ENCODE data around the gene WAS.
A peak's percentile ranks its signal among the peaks of the same experiment; 100 is the strongest.
"Not testable (repeated sequence)": the region's sequence is repeated elsewhere in the genome, so short reads cannot be mapped to it uniquely, and the experiment has no call there.

WAS gene

GRCh38 chrX:48688531-48689150 is 5.0 kb downstream of the WAS start:
- DNase-seq: no peak

DNA sequence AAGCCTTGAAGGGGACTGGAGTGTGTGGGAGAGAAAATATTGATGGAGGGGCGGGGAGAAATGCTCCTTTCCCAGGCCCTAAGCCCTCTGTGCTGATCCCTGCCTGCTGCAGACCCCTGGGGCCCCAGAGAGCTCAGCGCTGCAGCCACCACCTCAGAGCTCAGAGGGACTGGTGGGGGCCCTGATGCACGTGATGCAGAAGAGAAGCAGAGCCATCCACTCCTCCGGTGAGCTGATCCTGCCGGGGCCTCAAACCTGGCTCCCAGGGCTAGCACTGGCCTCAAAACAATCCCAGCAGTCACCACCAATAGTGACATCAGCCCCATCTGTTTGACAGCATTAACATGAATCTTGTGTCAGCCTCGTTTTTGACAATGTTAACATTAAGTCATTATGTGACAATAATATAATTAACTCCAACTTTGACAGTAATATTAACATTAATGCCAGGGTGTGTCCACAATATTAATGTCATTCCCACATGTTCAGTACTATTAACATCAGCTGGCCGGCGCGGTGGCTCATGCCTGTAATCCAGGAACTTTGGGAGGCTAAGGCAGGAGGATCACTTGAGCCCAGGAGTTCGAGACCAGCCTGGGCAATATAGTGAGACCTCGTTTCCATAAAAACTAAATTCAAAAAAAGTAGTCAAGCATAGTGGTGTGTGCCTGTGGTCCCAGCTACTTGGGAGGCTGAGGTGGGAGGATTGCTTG is 5.8 kb downstream of the WAS start:
- no peak for DNase-seq

- DNase-seq: not testable (repeated sequence)
Measured at GRCh38 chrX:48691746-48692145, 8.1 kb downstream of the WAS start.

- DNase-seq: no peak
Measured at GRCh38 chrX:48694776-48695533, 11.4 kb downstream of the WAS start.

DNA sequence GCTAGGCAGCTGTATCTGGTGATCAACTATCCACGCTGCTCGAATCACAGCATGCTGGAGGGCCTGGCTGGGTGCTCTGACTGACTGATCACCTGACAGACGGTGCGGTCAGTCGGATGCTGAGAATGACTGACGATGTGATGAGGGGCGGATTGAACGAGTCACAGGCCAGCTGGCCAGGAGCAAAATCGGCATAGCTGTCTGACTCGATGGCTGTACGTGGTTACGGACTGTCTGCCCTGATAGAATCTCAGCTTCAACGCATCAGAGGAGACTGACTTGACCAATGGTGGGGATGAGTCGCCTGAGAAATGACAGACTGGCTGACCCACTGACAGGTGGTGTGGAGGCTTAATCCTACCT is 11.9 kb downstream of the WAS start:
- no peak for DNase-seq

DNA sequence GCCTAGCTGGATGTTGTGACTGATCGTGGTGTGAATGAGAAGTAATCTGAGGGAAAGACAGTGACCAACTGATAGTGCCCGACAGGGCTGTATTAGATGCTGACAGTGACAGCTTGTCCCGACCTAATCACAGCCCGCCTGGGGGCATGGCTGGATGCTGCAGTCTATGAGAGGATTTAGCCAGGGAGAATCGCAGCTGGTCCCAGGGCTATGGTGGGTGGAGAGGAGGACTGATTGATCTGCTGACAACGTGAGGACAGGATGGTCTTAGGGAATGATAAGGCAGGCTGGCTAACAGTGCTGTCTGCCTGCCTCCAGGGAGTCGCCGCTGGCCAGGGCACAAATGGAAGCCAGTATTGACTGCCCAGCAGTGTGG is 12.3 kb downstream of the WAS start:
- DNase-seq: no peak

GRCh38 chrX:48696301-48696908 is 12.8 kb downstream of the WAS start, which contains the start of gene SUV39H1:
TSS of gene SUV39H1 (plus strand) at chrX:48696734. CDS start at chrX:48696785, 51 bp downstream.
- peak; percentile 26 for DNase-seq

DNA sequence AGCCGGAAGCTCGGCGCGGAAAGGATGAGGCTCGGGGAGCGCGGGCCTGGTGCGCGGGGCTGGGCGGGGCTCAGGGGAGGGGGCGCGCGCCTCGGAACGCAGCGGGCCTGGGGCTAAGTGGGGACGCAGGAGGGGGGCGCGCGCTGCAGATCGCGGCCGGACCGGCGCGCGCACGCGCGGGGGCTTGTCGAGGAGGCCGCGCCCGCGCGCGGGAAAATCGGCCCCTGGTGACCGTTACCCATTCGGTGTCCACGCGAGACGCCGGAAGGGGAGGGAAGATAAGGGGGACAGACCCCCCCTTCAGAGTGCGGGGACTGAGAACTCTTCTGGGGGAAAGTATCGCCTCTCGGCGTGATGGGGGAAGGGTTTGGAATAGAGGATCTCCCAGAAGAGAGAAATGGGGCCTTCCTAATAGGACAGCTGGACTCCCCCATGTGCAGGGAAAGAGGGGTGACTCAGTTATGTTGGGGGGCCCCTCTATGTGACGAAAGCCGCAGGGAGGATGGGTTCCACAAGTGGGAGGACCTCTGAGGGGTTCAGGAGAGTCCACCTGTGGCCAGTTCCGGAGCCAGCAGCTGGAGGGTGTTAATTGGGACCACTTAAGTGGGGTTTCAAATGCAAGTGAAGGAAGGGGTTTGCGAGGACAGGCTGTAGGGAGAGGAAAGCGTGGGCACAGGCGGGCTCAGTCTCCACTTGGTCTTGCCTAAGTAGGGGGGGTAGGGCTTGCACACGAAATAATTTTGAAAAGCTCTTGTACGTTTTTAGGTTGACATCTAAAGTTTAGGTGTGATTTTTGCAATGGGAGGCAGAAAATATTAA is 13.5 kb downstream of the WAS start:
- no peak for DNase-seq

- no peak for DNase-seq
Measured at GRCh38 chrX:48698306-48698705, 14.7 kb downstream of the WAS start.

- no peak for DNase-seq
Measured at GRCh38 chrX:48700246-48700645, 16.6 kb downstream of the WAS start.

DNA sequence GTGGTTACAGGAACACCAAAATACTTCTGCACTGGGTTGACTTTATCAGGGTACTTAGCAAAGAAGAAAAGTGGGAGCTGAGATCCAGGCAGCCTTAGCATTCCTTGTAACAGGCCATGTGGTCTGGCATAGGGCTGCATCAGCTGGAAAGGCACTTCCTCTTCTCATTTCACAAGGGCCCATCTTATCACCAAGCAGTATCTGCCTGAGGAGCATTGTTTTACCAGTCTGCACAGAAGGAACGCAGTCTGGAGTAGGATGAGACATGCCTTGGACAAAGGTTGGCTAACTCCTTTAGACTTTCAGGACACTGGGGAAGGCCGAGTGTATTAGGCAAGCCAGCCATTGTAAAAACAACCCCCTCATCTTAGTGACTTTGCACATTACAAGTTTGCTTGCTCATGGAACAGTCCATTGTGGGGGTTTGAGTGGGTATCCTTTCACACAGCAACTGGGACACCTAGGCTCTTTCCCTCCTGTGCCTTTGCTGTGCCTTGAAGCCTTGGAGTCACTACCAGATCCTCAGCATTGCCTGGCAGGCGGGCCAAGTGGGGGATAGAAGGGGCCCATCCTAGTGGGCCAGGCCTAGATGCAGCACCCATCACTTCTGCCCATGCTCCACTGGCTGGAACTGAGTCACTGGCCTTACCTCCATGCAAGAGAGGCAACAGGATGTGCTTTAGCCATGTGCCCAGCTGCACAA is 17.5 kb downstream of the WAS start:
- no peak for DNase-seq

DNA sequence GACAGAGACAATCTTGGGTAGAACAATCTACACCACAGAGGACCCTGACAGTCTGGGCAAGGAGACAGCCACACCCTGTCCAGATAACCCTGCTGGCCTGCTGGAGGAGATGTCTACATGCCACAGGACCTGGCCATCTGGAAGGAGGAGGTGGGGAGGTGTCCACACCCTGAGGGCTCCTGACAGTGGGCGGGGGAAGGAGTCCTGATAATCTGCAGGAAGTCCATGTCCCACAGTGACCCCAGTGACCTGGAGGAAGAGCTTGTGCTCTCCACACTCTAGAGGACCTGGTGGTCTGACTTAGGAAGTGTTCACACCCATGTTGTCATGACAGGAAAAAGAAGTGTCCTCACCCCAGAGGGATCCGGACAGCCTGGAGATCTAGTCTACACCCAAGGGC is 18.4 kb downstream of the WAS start:
- DNase-seq: no peak

DNA sequence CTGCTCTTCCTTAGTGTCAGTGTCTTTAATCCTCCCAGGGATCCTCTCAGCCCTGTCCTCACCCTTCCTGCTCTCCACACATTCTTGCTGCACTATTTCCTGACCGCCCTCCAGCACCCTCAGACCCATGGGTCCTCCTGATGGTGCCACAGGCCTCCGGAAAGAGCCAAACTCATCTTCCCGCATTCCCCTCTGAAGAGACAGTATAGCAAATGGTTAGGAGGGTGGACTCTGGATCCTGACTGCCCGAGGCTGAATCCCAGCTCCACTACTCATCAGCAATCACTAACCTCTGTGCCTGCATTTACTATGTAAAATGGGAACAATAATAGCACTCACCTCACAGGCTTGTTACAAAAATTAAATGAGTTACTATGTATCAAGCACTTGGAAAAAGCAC is 19.1 kb downstream of the WAS start:
- no peak for DNase-seq

DNA sequence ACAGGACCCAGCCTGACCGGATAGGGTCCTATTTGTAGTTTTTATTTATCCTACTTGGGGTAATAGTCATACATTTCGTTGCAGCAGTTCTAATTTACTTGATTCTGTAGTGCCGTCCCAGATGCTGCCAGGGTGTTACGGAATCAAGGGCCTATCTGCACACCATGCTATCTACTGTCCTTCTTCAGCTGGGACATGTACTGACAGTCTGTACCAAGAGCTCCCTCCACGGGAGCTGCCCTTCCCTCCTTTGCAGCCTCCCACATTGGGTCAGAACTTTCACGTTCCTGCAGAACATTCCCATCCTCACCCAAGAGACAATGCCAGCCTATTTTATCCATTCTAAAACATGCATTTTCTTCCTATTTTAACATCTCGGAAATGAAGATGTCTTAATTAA is 19.6 kb downstream of the WAS start:
- DNase-seq: no peak

- DNase-seq: no peak
Measured at GRCh38 chrX:48703642-48704481, 20.3 kb downstream of the WAS start.

GRCh38 chrX:48705871-48706270 is 22.3 kb downstream of the WAS start:
- DNase-seq: no peak

DNA sequence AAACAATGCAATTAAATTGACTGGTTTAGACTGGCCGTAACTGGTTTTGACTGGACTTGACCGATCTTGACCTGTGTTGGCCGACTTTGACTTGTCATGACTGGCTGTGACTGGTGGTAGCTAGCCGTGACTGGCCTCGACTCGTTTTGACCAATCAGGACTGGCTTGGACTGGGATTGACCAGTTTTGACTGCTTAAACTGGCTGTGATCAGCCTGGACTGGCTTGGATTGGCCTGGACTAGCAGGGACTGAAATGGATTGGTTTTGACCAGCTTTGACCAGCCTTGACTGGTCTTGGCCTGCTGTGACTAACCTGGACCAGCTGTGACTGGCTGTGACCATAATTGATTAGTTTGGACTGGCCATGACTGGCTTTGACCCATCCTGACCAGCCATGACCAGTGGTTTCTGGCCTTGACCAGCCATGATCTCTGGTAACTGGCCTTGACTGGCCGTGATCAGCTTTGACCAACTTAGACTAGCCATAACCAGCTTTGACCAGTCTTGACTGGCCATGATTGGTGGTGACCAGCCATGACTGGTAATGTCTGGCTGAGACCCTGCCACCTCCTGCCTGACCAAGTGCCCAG is 26.0 kb downstream of the WAS start:
- no peak for DNase-seq

DNA sequence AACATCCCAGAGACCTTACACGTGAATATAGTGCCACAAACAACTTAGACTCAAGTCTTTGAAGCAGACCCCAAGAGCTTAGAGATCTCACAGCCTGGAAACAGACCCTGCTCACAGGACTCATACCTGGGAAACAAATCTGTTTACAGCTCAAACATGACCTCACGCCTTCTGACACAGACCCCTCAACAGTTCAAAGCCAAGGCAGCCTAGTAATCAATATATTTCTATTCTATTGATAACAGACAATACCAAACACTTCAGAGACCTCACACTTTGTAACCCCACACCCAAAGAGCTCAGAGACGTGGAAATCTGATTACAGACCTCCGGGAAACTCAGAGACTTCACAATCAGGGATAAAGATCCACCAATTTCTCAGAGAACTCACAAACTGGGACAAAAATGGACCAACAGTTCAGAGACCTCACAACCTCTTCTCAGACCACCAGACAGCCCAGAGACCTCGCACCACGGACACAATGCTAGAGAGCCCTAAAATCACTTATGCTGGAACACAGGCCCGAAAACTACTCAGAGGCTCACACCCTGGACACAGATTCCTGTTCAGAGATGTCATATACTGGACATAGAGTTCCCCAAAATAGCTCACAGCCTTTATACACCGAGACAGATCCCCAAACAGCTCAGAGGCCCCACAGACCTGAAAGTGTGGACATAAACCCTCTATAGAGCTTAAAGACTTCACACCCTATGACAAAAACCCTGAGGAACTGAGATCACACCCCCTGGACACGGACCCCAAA is 27.7 kb downstream of the WAS start:
- no peak for DNase-seq

- no peak for DNase-seq
Measured at GRCh38 chrX:48711929-48712505, 28.4 kb downstream of the WAS start.

GRCh38 chrX:48713847-48714246 is 30.2 kb downstream of the WAS start:
- DNase-seq: no peak

Data from cortex of kidney (tissue), 1 donor.